HK-2 (cell line): ENCODE data around the gene COL27A1.

Experiments used
- DNase-seq: peaks from one replicate; pipeline ENCODE4 v3.0.0-alpha.2; 2018; ENCODE audit not compliant: unreplicated experiment

The COL27A1 gene

DNA sequence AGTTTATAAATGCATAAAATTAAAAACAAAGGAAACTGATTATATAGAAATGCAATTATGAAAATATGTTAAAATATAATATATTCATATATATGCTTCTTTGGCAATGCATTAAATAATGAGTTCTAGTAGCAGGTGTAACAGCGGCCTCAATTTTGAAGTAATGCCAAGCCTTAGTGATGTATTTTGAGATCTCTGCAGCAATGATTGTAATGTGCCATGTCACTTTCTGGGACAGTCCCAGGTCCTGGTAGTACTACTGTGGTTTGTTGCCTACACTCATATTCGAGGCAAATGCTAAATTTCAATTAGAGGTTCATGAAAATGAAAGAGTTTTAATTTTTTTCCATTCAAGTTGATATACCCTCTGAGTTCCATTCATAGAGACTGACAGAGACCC lies 91.7 kb downstream of the COL27A1 start:
- no peak for DNase-seq

DNA sequence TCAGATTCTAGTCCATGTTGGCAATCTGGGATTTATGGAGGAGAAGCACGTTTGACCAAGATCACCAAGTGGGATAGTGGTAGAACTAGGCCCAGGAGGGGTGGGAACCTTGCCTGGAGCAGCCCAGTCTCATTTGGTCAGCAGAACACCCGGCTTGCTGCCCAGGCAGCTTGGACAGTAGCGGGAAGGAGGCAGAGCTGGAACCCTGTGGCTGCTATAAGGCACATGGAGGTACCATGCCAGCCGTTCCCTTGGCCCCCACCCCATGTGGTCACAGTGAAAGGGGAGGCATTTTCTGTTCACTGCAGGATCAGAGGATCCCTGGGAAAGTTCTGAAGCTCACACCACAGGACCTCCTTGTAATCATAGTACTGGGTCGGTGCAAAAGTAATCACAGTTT lies 92.2 kb downstream of the COL27A1 start:
- no peak for DNase-seq

DNA sequence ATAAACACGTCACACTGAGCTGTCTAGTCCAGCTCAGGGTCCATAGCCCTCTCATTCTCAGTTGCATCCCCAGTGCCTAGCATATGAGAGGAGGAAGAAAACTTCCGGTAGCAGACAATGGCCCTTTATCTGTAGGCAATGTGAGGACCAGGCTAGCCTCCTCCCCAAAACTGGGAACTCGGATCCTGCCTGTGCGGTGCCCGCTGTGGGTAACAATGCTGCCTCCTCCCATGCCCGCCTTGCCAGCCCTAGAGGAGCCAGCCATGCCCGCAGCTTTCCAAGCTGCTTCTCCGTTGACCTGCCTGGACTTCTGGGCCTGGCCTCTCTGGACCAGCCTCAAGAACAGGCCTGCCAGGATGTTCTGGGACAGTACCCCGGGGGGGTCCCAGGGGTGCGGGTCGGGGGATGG lies 93.0 kb downstream of the COL27A1 start:
- no peak for DNase-seq

DNA sequence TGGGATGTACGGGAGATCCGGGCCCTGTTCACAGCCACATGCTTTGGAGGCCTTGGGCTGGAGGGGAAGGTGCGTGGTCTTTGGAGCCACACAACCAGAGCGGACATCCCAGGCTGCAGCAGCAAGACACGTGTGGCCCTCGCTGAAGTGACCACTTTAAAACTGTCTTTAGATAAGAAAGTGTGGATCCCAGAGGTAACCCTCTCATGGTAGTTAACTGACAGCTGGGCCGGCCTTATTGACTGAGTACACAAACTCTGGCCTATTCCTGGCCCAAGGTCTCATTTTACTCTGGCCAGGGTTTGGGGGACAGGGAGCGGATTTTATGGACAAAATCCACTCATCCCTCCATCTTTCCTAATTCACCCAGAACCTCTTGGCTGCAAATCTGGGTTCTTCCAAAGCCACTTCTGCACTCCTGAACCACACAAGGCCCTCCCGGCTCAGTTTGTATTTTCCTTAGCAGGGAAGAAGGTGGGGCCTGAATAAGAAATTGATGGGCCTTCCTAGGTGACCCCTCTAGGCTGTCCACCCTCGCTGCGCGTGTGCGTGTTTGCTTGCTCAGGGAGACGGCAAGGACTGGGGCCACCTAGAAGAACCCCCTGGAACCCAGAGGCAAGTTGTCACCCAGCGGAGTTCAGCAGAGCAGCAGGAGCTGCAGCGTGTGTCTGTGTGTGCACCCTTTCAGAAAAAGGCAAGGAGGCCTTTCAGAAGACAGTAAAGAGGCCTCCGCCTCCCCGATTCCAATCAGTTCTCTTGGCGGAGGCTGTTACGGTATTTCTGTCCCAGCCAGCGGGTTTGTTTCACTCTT lies 94.3 kb downstream of the COL27A1 start:
- no peak for DNase-seq

DNA sequence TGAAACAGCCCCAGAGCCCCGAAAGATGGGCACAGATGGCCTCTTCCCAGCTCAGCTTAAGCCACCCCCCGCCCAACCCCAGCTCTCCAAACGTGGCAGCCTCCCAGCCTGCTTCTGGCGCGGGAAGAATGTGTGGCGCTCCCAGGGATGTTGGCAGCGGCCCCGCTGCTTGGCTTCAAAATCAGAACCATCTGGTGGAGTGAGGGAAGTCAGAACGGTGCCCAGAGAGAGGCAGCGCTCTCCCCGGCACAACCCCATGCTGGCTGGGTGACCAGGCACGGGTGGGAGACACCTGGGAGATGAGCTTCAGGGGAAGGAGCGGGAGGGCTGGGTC lies 94.9 kb downstream of the COL27A1 start:
- no peak for DNase-seq

DNA sequence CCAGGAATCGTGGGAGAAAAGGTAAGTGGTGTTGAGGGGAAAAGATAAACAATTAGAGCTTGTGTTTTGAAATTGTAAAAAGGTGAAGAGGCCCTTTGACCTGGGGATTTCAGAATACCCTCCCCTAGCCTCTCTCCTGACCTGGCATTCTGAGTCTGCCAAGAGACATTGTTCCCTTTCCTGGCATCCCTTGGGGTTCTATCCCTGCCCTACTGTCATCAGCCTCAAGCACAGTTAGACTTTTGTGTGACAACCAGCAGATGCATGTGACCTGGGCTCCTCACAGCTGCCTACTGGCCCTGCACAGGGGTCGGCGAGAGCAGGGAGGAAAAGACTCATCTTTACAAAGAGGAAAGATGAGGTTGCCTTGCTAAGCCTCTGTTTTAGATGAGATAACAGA lies 95.3 kb downstream of the COL27A1 start:
- no peak for DNase-seq

DNA sequence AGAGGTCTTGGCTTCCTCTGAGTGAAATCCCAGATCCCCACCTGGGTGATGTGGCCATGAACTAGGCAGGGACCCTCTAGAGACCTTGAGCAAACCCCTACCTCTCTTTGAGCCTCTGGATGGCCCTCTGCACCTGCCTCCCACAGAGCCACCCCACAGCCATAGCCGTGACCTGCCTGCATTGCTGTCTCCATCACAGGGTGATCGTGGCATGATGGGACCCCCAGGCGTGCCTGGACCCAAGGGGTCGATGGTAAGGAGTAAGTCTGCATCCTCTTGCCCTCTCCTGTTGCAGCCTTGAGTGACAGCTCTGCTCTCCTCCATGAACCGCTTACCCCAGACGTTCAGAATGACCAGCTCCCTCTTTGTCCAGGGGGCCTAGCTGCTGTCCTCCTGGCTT lies 97.1 kb downstream of the COL27A1 start:
- no peak for DNase-seq

DNA sequence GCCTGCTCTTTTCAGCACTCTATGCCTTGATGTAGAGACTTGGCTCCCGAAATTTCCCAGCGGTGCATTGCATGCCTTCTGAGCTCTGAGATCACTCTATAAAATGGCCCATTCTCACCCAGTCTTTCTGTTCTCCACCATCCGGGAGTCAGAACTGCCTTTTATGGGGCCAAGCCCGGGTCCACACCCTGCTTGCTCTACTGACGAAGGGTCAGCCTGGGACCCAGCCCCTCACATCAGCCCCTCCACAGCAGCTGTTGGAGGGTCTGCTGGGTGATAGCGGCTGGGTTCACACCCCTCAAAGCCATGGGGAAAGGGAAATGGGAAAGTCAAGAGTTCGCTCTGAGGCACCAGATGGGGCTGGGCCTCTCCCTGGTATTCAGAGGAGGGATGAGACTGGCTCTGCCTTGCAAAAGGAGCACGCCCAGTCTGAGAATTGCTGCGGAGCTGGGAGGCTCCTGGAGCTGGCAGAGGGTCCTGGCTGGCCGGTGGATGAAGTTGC lies 101.5 kb downstream of the COL27A1 start:
- no peak for DNase-seq

DNA sequence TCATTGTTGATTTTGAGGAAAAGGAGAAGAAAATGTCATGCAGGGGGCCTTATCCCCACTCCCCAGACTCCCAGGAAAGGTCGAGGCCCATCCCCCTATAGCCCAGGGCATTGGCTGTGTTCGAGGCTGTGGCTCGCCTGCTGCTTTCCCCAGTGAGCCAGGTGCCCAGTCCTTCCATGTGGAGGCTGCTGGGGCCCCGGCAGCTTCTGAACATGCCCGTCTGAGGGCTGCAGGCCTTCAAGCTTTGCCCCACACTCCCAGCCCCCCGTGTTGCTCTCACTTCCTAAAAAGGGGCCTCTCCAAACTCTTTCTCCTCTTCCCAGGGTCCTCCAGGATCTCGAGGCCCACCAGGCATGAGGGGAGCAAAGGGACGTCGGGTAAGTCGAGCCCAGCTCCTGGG lies 102.9 kb downstream of the COL27A1 start:
- DNase-seq, result no peak

DNA sequence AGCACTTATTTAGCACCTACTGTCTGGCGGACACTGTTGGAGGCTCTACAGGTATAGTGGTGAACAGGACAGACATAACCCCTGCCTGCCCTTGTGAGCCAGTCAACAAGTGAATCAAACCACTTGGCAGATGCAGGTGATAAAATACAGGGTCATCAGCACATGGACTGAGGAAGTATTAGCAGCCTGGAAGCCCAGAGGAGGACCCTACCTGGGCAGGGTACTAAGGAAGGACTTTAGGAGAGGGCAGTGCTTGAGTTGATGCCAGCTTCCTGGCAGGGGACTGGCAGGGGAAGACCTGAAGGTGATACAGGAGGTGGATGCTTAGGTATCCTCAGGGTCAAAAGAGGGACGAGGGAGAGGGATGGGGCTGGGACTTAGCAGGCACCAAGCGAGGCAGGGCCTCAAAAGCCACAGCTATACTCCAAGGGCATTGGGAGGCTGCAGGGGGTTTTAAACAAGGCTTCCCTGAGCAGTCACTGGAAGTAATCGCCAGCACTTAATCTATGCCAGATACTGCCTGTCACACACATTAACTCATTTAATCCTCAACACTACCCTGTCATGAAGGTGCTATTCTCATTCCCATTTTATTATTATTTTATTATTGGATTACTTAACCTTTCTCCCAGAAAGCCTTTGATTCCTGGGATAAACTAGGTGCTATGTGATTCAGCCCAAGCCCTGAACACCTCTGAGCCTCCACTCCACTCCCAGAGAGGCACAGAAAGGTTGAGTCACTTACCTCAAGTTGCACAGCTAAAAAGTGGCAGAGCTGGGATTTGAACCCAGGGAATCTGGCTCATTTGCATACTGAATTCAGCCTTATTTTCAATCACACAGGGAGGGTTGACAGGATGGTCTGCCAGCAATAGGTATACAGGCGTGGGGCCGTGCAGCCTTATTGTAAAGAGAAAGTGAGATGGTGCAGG lies 103.8 kb downstream of the COL27A1 start:
- DNase-seq, result no peak

DNA sequence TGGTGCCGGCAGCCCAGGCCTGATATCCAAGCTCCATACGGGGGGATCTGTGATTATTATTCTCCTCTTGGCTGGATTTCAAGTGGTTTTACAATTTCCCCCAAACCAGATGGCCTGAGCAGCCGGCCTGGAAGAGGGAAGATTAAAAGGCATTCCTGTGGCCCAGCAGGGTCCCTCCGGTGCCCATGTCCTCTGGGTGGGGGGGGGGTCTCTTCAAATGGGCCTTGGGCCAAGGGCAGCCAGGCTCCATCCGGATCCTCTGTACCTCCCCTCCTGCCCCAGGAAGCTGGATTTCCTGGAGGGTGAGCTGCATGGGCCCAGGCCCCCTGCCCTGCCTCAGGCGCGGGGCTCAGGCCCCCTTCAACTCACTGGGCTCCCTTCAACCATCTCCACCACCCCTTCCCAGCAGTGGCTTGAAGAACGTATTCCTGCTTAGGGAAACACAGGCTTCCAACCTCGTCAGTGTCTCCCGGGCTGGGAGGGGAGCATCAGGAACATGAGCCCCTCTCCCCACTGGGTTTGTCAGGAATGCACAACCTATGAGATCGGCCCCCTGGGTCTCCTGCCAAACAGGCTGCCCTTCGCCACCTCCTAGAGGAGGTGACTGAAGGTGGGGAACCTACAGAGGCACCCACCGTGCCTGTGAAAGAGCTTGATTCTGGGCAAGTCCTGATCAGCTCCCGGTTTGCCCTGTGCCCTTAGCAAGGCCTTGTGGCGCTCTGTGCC lies 104.6 kb downstream of the COL27A1 start:
- no peak for DNase-seq

DNA sequence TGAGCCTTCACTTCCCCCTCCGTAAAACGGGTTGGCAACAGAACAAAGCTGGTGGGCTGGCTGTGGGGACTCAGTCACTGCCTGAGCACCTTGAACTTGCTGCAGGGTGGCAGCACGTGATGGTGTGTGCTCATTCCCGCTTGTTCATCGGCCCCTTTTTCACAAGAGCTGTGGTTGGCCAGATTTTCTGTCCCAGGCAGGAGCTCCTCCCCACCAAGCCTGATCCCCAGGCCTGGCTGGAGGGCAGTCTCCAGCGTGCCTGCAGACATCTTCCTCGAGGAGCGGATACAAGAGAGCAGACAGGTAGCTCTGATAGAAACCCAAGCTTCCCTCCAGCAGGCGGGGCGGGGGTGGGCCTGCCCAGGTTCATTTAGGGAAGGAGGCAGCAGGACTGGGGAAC lies 105.7 kb downstream of the COL27A1 start:
- no peak for DNase-seq

DNA sequence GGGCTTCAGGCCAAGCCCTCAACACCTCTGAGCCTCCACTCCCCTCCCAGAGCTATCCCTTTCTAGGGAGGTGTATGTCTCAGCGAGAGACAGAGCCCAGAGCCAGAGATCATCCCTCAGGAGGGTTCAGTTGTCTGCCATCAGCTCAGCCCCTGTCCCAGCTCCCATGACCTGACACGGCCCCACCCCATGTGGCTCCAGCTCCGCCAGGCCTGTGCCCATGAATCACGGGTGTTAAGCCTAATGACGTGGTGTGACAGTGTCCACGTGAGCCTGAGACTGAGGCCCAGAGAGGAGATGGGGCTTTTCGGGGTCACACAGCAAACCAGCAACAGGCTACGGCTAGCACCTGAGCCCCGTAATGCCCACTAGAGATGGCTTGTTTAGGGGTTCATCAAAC lies 106.7 kb downstream of the COL27A1 start:
- no peak for DNase-seq

DNA sequence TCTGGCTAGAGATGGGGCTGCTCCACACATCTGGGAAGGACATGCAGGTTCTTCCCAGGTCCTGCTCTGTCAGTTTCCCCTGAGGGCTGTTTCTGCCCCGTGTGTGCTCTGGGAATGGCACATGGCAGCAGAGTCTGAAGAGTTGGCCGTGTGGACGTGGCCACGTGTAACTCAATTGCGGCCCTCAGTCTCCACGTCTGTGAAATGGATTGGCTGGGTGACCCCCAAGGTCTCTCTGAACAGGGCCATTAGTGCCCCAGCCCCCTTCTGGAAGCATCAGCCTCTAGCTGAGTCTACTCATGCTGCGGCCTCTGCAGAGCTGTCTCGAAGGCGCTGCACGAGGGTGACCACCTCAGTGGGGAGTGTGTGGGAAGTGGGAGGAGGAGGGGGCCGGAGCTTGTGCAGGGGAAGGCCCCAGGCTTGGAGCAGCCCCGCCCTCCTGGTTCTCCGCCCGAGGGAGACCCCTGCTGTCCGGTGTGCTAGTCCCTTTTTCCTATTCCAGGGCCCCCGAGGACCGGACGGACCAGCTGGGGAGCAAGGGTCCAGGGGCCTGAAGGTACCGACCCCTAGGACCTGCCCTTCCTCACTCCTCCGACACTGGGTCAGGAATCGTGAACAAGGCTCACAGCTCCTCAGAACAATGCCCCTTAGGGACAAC lies 108.6 kb downstream of the COL27A1 start:
- DNase-seq, result no peak

DNA sequence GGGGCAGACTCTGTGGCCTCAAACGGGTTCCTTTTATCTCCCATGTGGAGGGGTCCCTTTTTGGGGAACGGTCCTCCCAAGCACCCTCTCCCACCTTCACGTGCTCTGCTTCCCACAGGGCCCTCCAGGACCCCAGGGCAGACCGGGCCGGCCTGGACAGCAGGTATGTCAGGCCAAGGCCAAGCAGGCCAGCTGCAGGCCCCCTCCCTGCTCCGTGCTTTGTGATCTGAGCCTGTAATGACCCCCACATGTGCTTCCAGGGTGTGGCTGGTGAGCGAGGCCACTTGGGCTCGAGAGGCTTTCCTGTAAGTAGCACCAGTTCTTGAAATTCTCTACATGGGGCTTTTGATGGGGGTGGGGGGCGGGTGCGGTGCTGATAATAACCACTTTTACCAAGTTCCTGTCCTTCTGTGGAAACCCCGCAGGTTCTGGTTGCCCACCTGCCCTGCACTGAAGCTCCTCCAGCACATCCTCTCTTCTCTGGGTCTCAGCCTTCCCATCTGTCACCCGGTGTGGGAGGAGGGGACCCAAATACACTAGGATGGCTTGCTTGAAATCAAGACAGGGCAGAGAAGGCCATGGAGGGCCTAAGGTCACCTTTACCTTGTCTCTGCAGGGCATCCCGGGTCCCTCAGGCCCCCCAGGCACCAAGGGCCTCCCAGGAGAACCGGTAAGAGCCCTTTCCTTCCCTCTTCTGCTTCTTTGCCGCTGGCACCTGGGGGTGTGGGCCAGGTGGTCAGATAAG lies 109.6 kb downstream of the COL27A1 start:
- DNase-seq, result no peak

DNA sequence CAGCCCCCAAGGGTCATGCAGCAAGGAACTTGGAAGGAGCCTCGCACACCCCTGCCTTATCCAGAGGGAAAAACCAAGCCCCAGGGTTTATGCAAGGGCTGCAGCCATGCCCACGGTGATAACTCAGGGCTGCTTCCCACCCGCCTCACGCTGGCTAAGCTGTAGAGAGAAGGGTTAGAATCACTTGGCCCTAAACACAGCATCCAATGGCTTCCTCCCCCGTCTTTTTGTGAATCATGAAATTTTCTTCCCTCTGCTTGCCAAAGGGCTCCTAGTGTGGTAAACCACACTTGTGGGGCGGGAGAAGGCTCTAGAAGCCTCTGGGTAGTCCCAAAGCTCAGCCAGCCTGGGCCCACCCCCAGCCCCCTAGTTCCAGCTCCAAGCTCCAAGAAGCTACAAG lies 111.6 kb downstream of the COL27A1 start:
- no peak for DNase-seq

DNA sequence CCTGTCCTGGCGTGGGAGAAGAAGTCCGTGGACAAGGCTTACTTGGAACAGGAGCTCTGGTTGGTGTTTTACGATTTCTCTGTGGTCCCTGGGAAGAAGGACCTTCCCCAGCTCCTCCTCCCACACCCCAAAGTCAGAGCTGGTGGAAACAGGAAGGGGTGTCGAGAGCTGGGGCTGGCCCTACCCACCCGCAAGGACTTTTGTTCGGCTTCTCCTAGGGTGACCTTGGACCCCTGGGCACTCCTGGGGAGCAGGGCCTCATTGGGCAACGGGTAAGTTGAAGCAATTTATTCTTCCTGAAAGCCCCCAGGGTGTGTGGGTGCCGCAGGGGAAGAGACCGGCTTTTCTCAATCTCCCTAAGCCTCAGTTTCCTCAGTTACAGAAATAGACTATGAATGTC lies 113.7 kb downstream of the COL27A1 start:
- no peak for DNase-seq

DNA sequence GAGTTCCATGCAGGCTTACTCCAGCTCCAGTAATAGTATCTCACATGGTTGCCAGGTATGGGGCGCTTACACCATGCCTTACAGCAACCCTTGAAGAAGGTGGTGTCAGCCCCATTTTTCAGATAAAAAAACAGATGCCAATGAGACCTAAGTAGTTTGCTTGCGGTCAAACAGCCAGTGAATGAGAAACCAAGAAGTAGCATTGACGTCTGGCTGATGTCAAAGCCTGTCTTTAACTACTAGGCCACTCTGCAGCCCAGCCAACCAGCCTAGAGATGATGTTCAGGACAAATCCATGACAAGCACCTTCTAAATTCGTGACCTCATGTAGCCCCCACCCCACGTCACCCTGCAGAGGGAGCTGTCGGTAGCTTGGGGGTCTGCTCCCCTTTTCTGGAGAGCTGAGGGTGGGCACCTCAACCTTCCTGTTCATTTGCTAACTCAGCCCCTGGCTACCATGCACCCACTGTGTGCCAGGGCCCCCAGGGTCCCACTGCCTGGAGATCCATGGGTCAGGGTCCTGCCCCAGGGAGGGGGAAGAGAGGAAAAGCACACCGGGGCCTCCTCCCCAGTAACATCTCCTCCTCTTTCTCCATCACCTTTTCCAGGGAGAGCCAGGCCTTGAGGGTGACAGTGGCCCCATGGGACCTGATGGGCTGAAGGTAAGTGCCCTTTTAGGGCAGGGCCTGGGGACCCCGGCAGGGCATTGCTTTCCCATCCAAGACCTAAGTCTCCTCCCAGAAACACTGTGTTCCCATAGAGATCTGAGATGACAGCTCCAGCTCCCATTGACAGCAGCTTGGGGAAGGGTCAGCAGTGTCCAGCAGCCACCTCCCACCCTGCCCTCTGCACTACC lies 115.0 kb downstream of the COL27A1 start:
- DNase-seq, result no peak

DNA sequence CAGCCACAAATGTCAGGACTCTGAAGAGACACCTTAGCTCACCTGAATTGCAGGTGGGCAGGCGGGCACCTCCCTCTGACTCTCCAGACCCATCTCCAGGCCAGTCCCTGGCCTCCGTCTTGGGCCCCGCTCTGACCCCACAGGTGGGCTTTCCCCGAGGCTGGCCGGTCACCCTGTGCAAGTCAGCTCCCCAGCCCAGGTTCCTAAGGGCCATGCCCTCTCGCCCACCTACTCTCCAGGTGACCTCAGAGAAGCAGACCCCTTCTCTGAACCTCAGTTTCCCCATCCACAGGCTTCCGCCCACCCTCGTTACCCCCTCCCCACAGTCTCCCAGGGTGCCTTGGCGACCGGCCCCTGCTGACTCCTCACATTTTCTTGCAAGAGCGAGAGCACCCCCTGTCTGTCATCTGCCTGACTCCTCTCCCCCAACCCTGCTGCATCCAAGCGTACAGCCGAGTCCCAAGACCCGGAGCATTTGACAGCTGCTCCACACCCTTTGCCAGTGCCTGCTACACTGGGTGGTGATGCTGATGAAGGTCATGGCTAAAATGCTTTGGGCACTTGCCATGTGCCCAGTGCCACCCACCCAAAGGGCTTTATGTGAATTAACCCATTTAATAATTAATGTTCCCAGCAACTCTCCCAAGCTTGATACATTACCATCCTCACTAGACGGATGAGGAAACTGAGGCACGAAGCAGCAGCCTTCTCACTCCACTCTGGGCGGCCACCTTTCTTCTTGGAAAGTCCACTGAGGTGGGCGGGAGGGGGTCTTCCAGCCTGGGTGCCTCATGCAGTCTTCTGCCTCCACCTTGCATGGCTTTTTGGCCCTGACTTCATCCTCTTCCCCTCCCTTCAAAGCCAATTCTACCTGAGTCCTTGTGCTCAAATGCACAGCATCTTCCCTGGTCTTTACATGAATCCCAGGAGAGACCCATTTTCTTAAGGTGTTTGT lies 116.5 kb downstream of the COL27A1 start:
- no peak for DNase-seq
